ENCODE results near the gene DHRS7.

The DHRS7 gene

GRCh38 chr14:60114881-60115280 lies 50.3 kb downstream of the DHRS7 start:
- no peak for TF ChIP-seq BACH2 (CRISPR knock-in tag; IDR thresholded peaks at IDR 0.05; ENCODE audit: borderline replicate concordance)
- ATAC-seq: no peak

GRCh38 chr14:60111732-60112131 lies 53.5 kb downstream of the DHRS7 start:
- no peak for ATAC-seq
- no peak for TF ChIP-seq ARNTL (CRISPR knock-in tag; IDR thresholded peaks at IDR 0.05; ENCODE audit: borderline replicate concordance, low read depth)
- TF ChIP-seq CSRNP3 (CRISPR knock-in tag; IDR thresholded peaks at IDR 0.05): no peak
- TF ChIP-seq TCF4 (CRISPR knock-in tag; IDR thresholded peaks at IDR 0.05; ENCODE audit: borderline replicate concordance): no peak

DNA sequence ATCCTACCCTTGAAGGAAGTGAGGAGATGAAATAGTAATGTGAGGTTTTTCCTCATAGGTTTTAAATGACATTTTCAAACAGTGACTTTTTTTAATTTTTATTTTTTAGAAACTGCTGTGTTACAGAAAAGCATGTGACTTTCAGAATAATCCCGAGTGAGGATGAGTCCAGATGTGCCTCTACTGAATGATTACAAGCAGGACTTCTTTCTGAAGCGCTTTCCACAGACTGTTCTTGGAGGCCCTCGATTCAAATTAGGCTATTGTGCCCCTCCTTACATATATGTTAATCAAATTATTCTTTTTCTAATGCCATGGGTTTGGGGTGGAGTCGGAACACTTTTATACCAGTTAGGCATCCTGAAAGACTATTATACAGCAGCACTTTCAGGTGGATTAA lies 57.7 kb downstream of the DHRS7 start:
- no peak for ATAC-seq
- TF ChIP-seq ZNF565 (CRISPR knock-in tag; conservative IDR thresholded peaks at IDR 0.05; ENCODE audit: low read depth): no peak
- no peak for TF ChIP-seq BACH2 (CRISPR knock-in tag; IDR thresholded peaks at IDR 0.05; ENCODE audit: borderline replicate concordance)
- no peak for TF ChIP-seq TOX (CRISPR knock-in tag; IDR thresholded peaks at IDR 0.05; ENCODE audit: borderline replicate concordance)
- no peak for TF ChIP-seq ISL1 (CRISPR knock-in tag; IDR thresholded peaks at IDR 0.05)
- no peak for TF ChIP-seq PATZ1 (CRISPR knock-in tag; IDR thresholded peaks at IDR 0.05; ENCODE audit: borderline replicate concordance)
- no peak for TF ChIP-seq ZC3H10 (CRISPR knock-in tag; IDR thresholded peaks at IDR 0.05)
- no peak for TF ChIP-seq POU6F1 (CRISPR knock-in tag; IDR thresholded peaks at IDR 0.05; ENCODE audit: borderline replicate concordance, low read depth)
- no peak for TF ChIP-seq CREB5 (CRISPR knock-in tag; IDR thresholded peaks at IDR 0.05; ENCODE audit: low read depth)
- TF ChIP-seq ARNTL (CRISPR knock-in tag; IDR thresholded peaks at IDR 0.05; ENCODE audit: borderline replicate concordance, low read depth): no peak
- TF ChIP-seq GLIS3 (CRISPR knock-in tag; IDR thresholded peaks at IDR 0.05): no peak
- no peak for TF ChIP-seq SNAI2 (CRISPR knock-in tag; IDR thresholded peaks at IDR 0.05)
- TF ChIP-seq ZFP30 (CRISPR knock-in tag; IDR thresholded peaks at IDR 0.05): no peak
- no peak for TF ChIP-seq CSRNP3 (CRISPR knock-in tag; IDR thresholded peaks at IDR 0.05)
- no peak for TF ChIP-seq ZFP3 (CRISPR knock-in tag; IDR thresholded peaks at IDR 0.05)
- TF ChIP-seq CSDC2 (CRISPR knock-in tag; IDR thresholded peaks at IDR 0.05): no peak

DNA sequence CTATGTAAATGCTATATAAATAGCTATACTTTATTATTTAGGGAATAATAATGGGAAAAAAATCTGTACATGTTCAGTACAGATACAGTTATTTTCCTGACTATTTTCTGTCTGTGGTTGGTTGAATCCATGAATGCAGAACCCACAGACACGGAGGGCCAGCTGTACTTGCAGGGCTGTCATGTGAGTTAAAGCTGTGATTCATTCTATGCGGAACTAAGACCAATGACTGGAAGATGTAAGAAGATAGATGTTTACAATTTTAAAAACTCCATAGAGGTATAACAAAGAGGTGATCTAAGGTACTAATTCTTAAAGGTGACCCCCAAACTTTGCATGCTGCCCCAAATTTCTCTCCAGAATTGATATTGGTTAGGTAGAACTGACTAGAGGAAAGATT lies 58.9 kb downstream of the DHRS7 start:
- no peak for TF ChIP-seq PATZ1 (CRISPR knock-in tag; IDR thresholded peaks at IDR 0.05; ENCODE audit: borderline replicate concordance)
- TF ChIP-seq ZFP30 (CRISPR knock-in tag; IDR thresholded peaks at IDR 0.05): no peak
- no peak for TF ChIP-seq GLIS3 (CRISPR knock-in tag; IDR thresholded peaks at IDR 0.05)
- TF ChIP-seq TSHZ2 (CRISPR knock-in tag; IDR thresholded peaks at IDR 0.05): no peak
- TF ChIP-seq ZNF8 (CRISPR knock-in tag; IDR thresholded peaks at IDR 0.05): no peak
- no peak for TF ChIP-seq TCF4 (CRISPR knock-in tag; IDR thresholded peaks at IDR 0.05; ENCODE audit: borderline replicate concordance)
- TF ChIP-seq PPARA (CRISPR knock-in tag; IDR thresholded peaks at IDR 0.05; ENCODE audit: borderline replicate concordance): no peak
- no peak for ATAC-seq
